H1 (cell line): ENCODE data around the gene CMKLR1. TPM values are rescaled to one million over a fixed set of nuclear protein-coding genes. Genes with fewer than 3 reads are reported as not detected.

Source experiments
- CTCF ChIA-PET: fragments of 300-600 bp; sonication (Branson Sonifier 250); formaldehyde crosslinking; loops from one replicate; lab custom pipeline; 2021; ENCODE audit not compliant: partially characterized antibody; lab: Charles Lee
- POLR2A ChIA-PET: fragments of 300-600 bp; sonication (Branson Sonifier 250); formaldehyde crosslinking; loops from one replicate; lab custom pipeline; 2021; ENCODE audit warnings: inconsistent platforms; ENCODE audit not compliant: partially characterized antibody; lab: Charles Lee
- DNase-seq, 2 experiments: peaks; one replicate each; pipeline versions ENCODE4 v3.0.0 to v3.0.0-alpha.2; 2010 to 2022; ENCODE audit warnings: low spot score in 2 of 2, low read depth in 1 of 2, mixed read lengths in 1 of 2
- FAIRE-seq: peaks from 2 replicates; lab custom pipeline; 2011; peaks lifted over from hg19 to GRCh38; lab: Jason Lieb, UNC
- H2AFZ ChIP-seq: 2 replicates; pipeline ENCODE4 v1.8.1; 2012; ENCODE audit warnings: low read length, inconsistent platforms
- H2AK5ac ChIP-seq: 2 replicates; pipeline ENCODE4 v1.6.1; 2013; ENCODE audit warnings: low read depth, low read length
- H2BK120ac ChIP-seq: replicated peaks from 2 replicates; pipeline ENCODE3; 2013; ENCODE audit warnings: low read depth, low read length, inconsistent platforms
- H2BK12ac ChIP-seq: 2 replicates; pipeline ENCODE4 v1.6.1; 2013; ENCODE audit warnings: low read depth, low read length
- H2BK15ac ChIP-seq: 2 replicates; pipeline ENCODE4 v1.6.1; 2013; ENCODE audit warnings: low read length
- H2BK20ac ChIP-seq: 2 replicates; pipeline ENCODE4 v1.6.1; 2013; ENCODE audit warnings: low read length
- H2BK5ac ChIP-seq: 2 replicates; pipeline ENCODE4 v1.6.1; 2013; ENCODE audit warnings: low read depth, low read length
- H3K14ac ChIP-seq: 2 replicates; pipeline ENCODE4 v1.6.1; 2013; ENCODE audit warnings: inconsistent platforms; ENCODE audit not compliant: insufficient read length
- H3K18ac ChIP-seq: 2 replicates; pipeline ENCODE4 v1.6.1; 2013; ENCODE audit warnings: low read length; ENCODE audit errors: extremely low read depth
- H3K23ac ChIP-seq: 2 replicates; pipeline ENCODE4 v1.6.1; 2013; ENCODE audit warnings: inconsistent platforms; ENCODE audit not compliant: insufficient read length
- H3K23me2 ChIP-seq: 2 replicates; pipeline ENCODE4 v1.6.1; 2013; ENCODE audit warnings: low read depth, low read length
- H3K27ac ChIP-seq: 2 replicates; pipeline ENCODE4 v1.6.1; 2011; ENCODE audit warnings: low read depth, low read length, inconsistent platforms
- H3K27me3 ChIP-seq, 4 experiments: replicated peaks in 1 of 4; 1 replicate in 1 of 4; 2 replicates in 3 of 4; pipeline versions ENCODE4 v1.6.1 to v1.8.1; 2011 to 2013; ENCODE audit warnings: low read length in 3 of 4, mild to moderate bottlenecking in 3 of 4, inconsistent platforms in 2 of 4, mixed read lengths in 2 of 4, moderate library complexity in 1 of 4; ENCODE audit not compliant: control insufficient read depth in 3 of 4, insufficient read depth in 3 of 4; ENCODE audit errors: extremely low read depth in 1 of 4
- H3K36me3 ChIP-seq, 4 experiments: 2 replicates each; pipeline versions ENCODE4 v1.6.1 to v1.8.1; 2011 to 2013; ENCODE audit warnings: mild to moderate bottlenecking in 4 of 4, low read length in 3 of 4, moderate library complexity in 2 of 4, control low read depth in 1 of 4, inconsistent platforms in 1 of 4; ENCODE audit not compliant: insufficient read depth in 4 of 4, control insufficient read depth in 2 of 4
- H3K4ac ChIP-seq: replicated peaks from 2 replicates; pipeline ENCODE3; 2013; ENCODE audit warnings: low read length, low read depth, mixed read lengths, inconsistent platforms; ENCODE audit not compliant: insufficient read length
- H3K4me1 ChIP-seq, 4 experiments: replicated peaks in 1 of 4; 1 replicate in 1 of 4; 2 replicates in 3 of 4; pipeline versions ENCODE4 v1.6.1 to v1.8.1; 2011 to 2013; ENCODE audit warnings: low read length in 3 of 4, inconsistent platforms in 2 of 4, mixed read lengths in 1 of 4; ENCODE audit not compliant: insufficient read depth in 4 of 4, control insufficient read depth in 3 of 4
- H3K4me2 ChIP-seq, 2 experiments: 2 replicates each; pipeline versions ENCODE4 v1.6.1 to v1.8.1; 2011 to 2013; ENCODE audit warnings: low read depth in 2 of 2, low read length in 2 of 2, control low read depth in 1 of 2, inconsistent platforms in 1 of 2, mild to moderate bottlenecking in 1 of 2; ENCODE audit not compliant: insufficient read depth in 1 of 2
- H3K4me3 ChIP-seq, 4 experiments: fragments of 200-600, 300-600 bp in 1 of 4; sonication (generic), shearing (Covaris generic), sonication (Bioruptor Twin) in 1 of 4; 2 replicates each; pipeline versions ENCODE4 v1.5.1 to v1.8.1; 2011 to 2016; ENCODE audit warnings: low read length in 4 of 4, low read depth in 3 of 4, control low read depth in 2 of 4, inconsistent platforms in 2 of 4, mild to moderate bottlenecking in 2 of 4, mixed read lengths in 1 of 4, moderate library complexity in 1 of 4; ENCODE audit not compliant: insufficient read depth in 2 of 4; ENCODE audit errors: extremely low read depth in 1 of 4
- H3K56ac ChIP-seq: replicated peaks from 2 replicates; pipeline ENCODE3; 2013; ENCODE audit warnings: low read depth, mild to moderate bottlenecking, mixed read lengths, low read length, inconsistent platforms; ENCODE audit not compliant: insufficient read length
- H3K79me1 ChIP-seq: 2 replicates; pipeline ENCODE4 v1.6.1; 2013; ENCODE audit warnings: low read depth, low read length, control low read depth
- H3K79me2 ChIP-seq, 2 experiments: 2 replicates each; pipeline versions ENCODE4 v1.6.1 to v1.8.1; 2012 to 2013; ENCODE audit warnings: low read length in 2 of 2, mild to moderate bottlenecking in 2 of 2, inconsistent platforms in 1 of 2; ENCODE audit not compliant: insufficient read depth in 2 of 2, control insufficient read depth in 1 of 2
- H3K9ac ChIP-seq, 4 experiments: replicated peaks in 1 of 4; 1 replicate in 1 of 4; 2 replicates in 3 of 4; pipeline versions ENCODE4 v1.6.1 to v1.8.1; 2011 to 2013; ENCODE audit warnings: low read depth in 3 of 4, low read length in 3 of 4, control low read depth in 2 of 4, mild to moderate bottlenecking in 2 of 4, moderate library complexity in 2 of 4, inconsistent platforms in 1 of 4; ENCODE audit errors: extremely low read depth in 1 of 4
- H3K9me3 ChIP-seq, 2 experiments: 2 replicates each; pipeline versions ENCODE4 v1.6.1 to v1.8.1; 2012 to 2013; ENCODE audit warnings: mild to moderate bottlenecking in 2 of 2, moderate library complexity in 2 of 2, control low read depth in 1 of 2, inconsistent platforms in 1 of 2, low read depth in 1 of 2, low read length in 1 of 2, mixed read lengths in 1 of 2; ENCODE audit not compliant: insufficient read depth in 2 of 2
- H4K20me1 ChIP-seq, 2 experiments: replicated peaks in 1 of 2; 2 replicates each; pipeline versions ENCODE3 to v1.8.1; 2011 to 2013; ENCODE audit warnings: inconsistent platforms in 2 of 2, low read length in 2 of 2, mild to moderate bottlenecking in 1 of 2; ENCODE audit not compliant: insufficient read depth in 2 of 2, control insufficient read depth in 1 of 2
- H4K5ac ChIP-seq: 2 replicates; pipeline ENCODE4 v1.6.1; 2013; ENCODE audit warnings: low read length, low read depth, mixed read lengths, inconsistent platforms; ENCODE audit not compliant: insufficient read length
- H4K8ac ChIP-seq: 2 replicates; pipeline ENCODE4 v1.8.0; 2013; ENCODE audit warnings: mild to moderate bottlenecking, moderate library complexity, low read length, inconsistent platforms; ENCODE audit not compliant: insufficient read depth; ENCODE audit errors: extremely low read depth
- H4K91ac ChIP-seq: replicated peaks from 2 replicates; pipeline ENCODE3; 2013; ENCODE audit warnings: low read length, mixed read lengths, inconsistent platforms; ENCODE audit not compliant: insufficient read length
- TAF1 ChIP-seq: IDR thresholded peaks from 2 replicates; pipeline ENCODE4 v1.6.1; 2011; ENCODE audit warnings: mild to moderate bottlenecking, low read depth, low read length
- ZNF274 ChIP-seq: IDR thresholded peaks from 2 replicates; pipeline ENCODE4 v1.7.0; 2012; ENCODE audit warnings: low read length, borderline replicate concordance; ENCODE audit errors: extremely low read depth
- WGBS, 2 experiments: shearing (Covaris generic) in 1 of 2; methylation state at CpG; one replicate each; pipeline versions ENCODE4 v1.1.6 to v1.1.7; 2013 to 2015; ENCODE audit warnings: low lambda C conversion rate in 2 of 2, mixed read lengths in 2 of 2, inconsistent platforms in 1 of 2, low coverage in 1 of 2, missing lambda C conversion rate in 1 of 2; ENCODE audit not compliant: insufficient replicate concordance in 2 of 2, insufficient coverage in 1 of 2, insufficient read length in 1 of 2; ENCODE audit errors: extremely low coverage in 1 of 2, missing lambda C conversion rate in 1 of 2; 5-methylcytosine and 5-hydroxymethylcytosine counted together
- polyA plus RNA-seq, 7 experiments: library from polyadenylated mRNA; depleted of rRNA in 3 of 7; stranded (reverse) in 5 of 7; unstranded in 2 of 7; fragments of >200 nt in 5 of 7; fragments of 200-250 nt in 2 of 7; gene quantifications; 1 replicate in 5 of 7; 2 replicates in 1 of 7; 4 replicates in 1 of 7; pipeline versions ENCODE4 v1.2.1 to v1.2.3, GENCODE V29; 2011 to 2013; ENCODE audit warnings: missing spikeins in 2 of 7, mixed read lengths in 2 of 7
- total RNA-seq: library from RNA; stranded (reverse); fragmentation: NEBNext Ultra II Directional; extraction: Animal tissue kit (Norgen Biotek cat#: 25700); gene quantifications from 2 replicates; pipeline ENCODE4 v1.2.1, GENCODE V29; 2021

Gene CMKLR1
- total and polyA plus RNA-seq, 2 of the 8 experiments (the other 6 are each of a cell fraction or from before 2014, with no cell fraction given) = 2.1 to 2.8 TPM

DNA sequence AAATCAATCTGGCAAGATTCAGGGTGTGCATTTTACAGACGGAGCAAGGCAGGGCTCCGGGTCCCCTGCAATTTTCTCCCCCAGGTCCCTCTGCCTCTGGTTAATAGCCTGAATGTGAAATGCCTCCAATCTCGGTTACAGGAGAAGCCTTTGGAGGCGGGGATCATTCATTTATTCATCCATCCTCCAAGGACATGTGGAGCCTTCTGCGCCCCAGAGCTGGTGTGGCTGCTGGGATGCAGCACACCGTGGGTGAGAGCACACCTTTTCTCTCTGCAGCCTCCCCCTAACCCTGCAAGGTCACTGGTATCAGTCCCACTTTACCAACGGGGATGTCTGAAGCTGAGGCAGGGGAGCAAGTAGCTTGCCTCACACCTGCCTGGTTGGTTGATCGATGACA, 35.4 kb downstream of the CMKLR1 start:
- H3K4ac ChIP-seq = no peak overlapping the region
- CTCF ChIA-PET = interaction anchor here (0.7 to 1.2 kb wide), 6 partner anchors 29 to 206 kb away, joined by 3 to 6 read pairs (median 3); no protein-coding TSS in a partner anchor
- peak overlapping the region; percentile 60 for H2BK120ac ChIP-seq
- 89% methylated on average over 8 of the region's 8 CpGs; no CpG with 5 or more reads in 1 of the 2 experiments for WGBS, 2 experiments
- peak overlapping the region; percentile 97 for H2BK12ac ChIP-seq
- no peak overlapping the region for H3K4me3 ChIP-seq
- no peak overlapping the region for H3K4me2 ChIP-seq
- H3K36me3 ChIP-seq = no peaks in the 10 kb centered on the region
- peak overlapping the region; percentile 90; the same call in 1 of the 2 replicates for H2BK5ac ChIP-seq
- no peaks in the 10 kb centered on the region; the same call in 1 of the 2 replicates for H3K79me1 ChIP-seq
- peak overlapping the region; percentile 48; the same call in 1 of the 2 replicates for H2BK15ac ChIP-seq
- H2AFZ ChIP-seq = no peak overlapping the region
- no peak for FAIRE-seq
- H4K8ac ChIP-seq = no peak overlapping the region
- peak overlapping the region; percentile 40 for H4K91ac ChIP-seq
- H3K23me2 ChIP-seq = no peaks in the 10 kb centered on the region
- H4K20me1 ChIP-seq = no peaks in the 10 kb centered on the region
- H3K9me3 ChIP-seq = no peaks in the 10 kb centered on the region
- peak overlapping the region; percentile 82 for H2BK20ac ChIP-seq
- no peak overlapping the region for H3K23ac ChIP-seq
- H3K27me3 ChIP-seq = no peaks in the 10 kb centered on the region
- H3K18ac ChIP-seq = peak overlapping the region; percentile 79
- POLR2A ChIA-PET = interaction anchor here (1.1 to 2.8 kb wide), 2 partner anchors 13 to 14 kb away, joined by 3 to 15 read pairs; no protein-coding TSS in a partner anchor
- H3K79me2 ChIP-seq = no peaks in the 10 kb centered on the region
- no peak overlapping the region for H4K5ac ChIP-seq
- 0 out of 2 replicates have a peak overlapping the region, but pooled peaks have one; percentile 47 for H2AK5ac ChIP-seq
- peaks cover 2 to 26% (median 14%) of the 10 kb centered on the region in 4 experiments for H3K4me1 ChIP-seq
- no peak overlapping the region; a peak in 1 of 7 replicates for H3K9ac ChIP-seq
- DNase-seq = no peak
- TF ChIP-seq TAF1 (no peak), ZNF274 (no peak)
- no peak overlapping the region for H3K27ac ChIP-seq
- no peak overlapping the region for H3K14ac ChIP-seq
- no peak overlapping the region for H3K56ac ChIP-seq
